HG02973 (cell line): ENCODE data around the gene RCAN3.
A peak's percentile ranks its signal among the peaks of the same experiment; 100 is the strongest.
"Not testable (repeated sequence)": the region's sequence is repeated elsewhere in the genome, so short reads cannot be mapped to it uniquely, and the experiment has no call there.

Experiments
- ATAC-seq: cut with Tn5 transposase; IDR thresholded peaks from one replicate; pipeline ENCODE4 v1.9.1; 2021; ENCODE audit warnings: moderate library complexity; ENCODE audit not compliant: unreplicated experiment

The RCAN3 gene

GRCh38 chr1:24508911-24509310, 6.3 kb downstream of the RCAN3 start:
- no peak for ATAC-seq

GRCh38 chr1:24513706-24514105, 11.1 kb downstream of the RCAN3 start:
- ATAC-seq = no peak

GRCh38 chr1:24514946-24515345, 12.3 kb downstream of the RCAN3 start:
- ATAC-seq = no peak

GRCh38 chr1:24515671-24516209, 13.1 kb downstream of the RCAN3 start:
- not testable (repeated sequence) for ATAC-seq

GRCh38 chr1:24516506-24516905, 13.9 kb downstream of the RCAN3 start:
- no peak for ATAC-seq

- no peak for ATAC-seq
These were observed 15.3 kb downstream of the RCAN3 start for GRCh38 chr1:24517898-24518297.

GRCh38 chr1:24520282-24520681, 17.6 kb downstream of the RCAN3 start:
- not testable (repeated sequence) for ATAC-seq

- no peak for ATAC-seq
These were observed 23.0 kb downstream of the RCAN3 start for GRCh38 chr1:24525606-24526005.

- ATAC-seq = no peak
These were observed 23.4 kb downstream of the RCAN3 start for GRCh38 chr1:24526045-24526444.

GRCh38 chr1:24526940-24527542, 24.4 kb downstream of the RCAN3 start:
- ATAC-seq = no peak

GRCh38 chr1:24528744-24529143, 26.1 kb downstream of the RCAN3 start:
- ATAC-seq = no peak

- ATAC-seq = not testable (repeated sequence)
These were observed 26.7 kb downstream of the RCAN3 start for GRCh38 chr1:24529292-24529691.

- ATAC-seq = no peak
These were observed 32.4 kb downstream of the RCAN3 start for GRCh38 chr1:24535021-24535424.

GRCh38 chr1:24535778-24536177, 33.1 kb downstream of the RCAN3 start:
- ATAC-seq = no peak

- ATAC-seq = peak; percentile 57
These were observed 33.8 kb downstream of the RCAN3 start for GRCh38 chr1:24536391-24536840.

- no peak for ATAC-seq
These were observed 37.6 kb downstream of the RCAN3 start for GRCh38 chr1:24540051-24540905.

- ATAC-seq = no peak
These were observed 38.5 kb downstream of the RCAN3 start for GRCh38 chr1:24540906-24541710.

GRCh38 chr1:24541711-24542346, 39.2 kb downstream of the RCAN3 start:
- no peak for ATAC-seq

GRCh38 chr1:24544239-24544638, 41.6 kb downstream of the RCAN3 start:
- ATAC-seq = no peak

GRCh38 chr1:24545662-24546061, 43.0 kb downstream of the RCAN3 start:
- ATAC-seq = no peak

- no peak for ATAC-seq
These were observed 44.6 kb downstream of the RCAN3 start for GRCh38 chr1:24547195-24547594.
